GM12892 (cell line): ENCODE results near the gene NR3C2.

ENCODE experiments used
- DNase-seq: peaks from one replicate; pipeline ENCODE4 v3.0.0; 2011; ENCODE audit not compliant: insufficient read length
- FAIRE-seq: peaks from 2 replicates; lab custom pipeline; 2011; peaks lifted over from hg19 to GRCh38; lab: Jason Lieb, UNC
- POLR2A ChIP-seq: IDR thresholded peaks from 2 replicates; pipeline ENCODE4 v1.6.1; 2011; ENCODE audit warnings: low read depth, low read length, control low read depth
- POLR2AphosphoS5 ChIP-seq: IDR thresholded peaks from 2 replicates; pipeline ENCODE4 v1.6.1; 2011; ENCODE audit warnings: low read depth, low read length, control low read depth
- TAF1 ChIP-seq: IDR thresholded peaks from 2 replicates; pipeline ENCODE4 v1.6.1; 2011; ENCODE audit warnings: low read depth, mild to moderate bottlenecking, control low read depth, low read length, borderline replicate concordance

NR3C2 gene

GRCh38 chr4:148396986-148397673, 45.1 kb downstream of the NR3C2 start:
- DNase-seq: no peak
- FAIRE-seq: no peak
- no peak for TF ChIP-seq POLR2A
- no peak for TF ChIP-seq POLR2AphosphoS5
- no peak for TF ChIP-seq TAF1

- no peak for DNase-seq
- FAIRE-seq: no peak
- TF ChIP-seq POLR2A (no peak), POLR2AphosphoS5 (no peak), TAF1 (no peak)
Measured at GRCh38 chr4:148395771-148396170, 46.4 kb downstream of the NR3C2 start.

- no peak for FAIRE-seq
- DNase-seq: no peak
- TF ChIP-seq POLR2AphosphoS5 (no peak), TAF1 (no peak)
Measured at GRCh38 chr4:148391056-148391455, 51.2 kb downstream of the NR3C2 start.

- DNase-seq (no peak), FAIRE-seq (no peak)
- no peak for TF ChIP-seq POLR2AphosphoS5
- TF ChIP-seq POLR2A: no peak
- no peak for TF ChIP-seq TAF1
Measured at GRCh38 chr4:148390311-148390710, 51.9 kb downstream of the NR3C2 start.

- TF ChIP-seq POLR2AphosphoS5 (no peak), POLR2A (no peak), TAF1 (no peak)
Measured at GRCh38 chr4:148380291-148380690, 61.9 kb downstream of the NR3C2 start.

GRCh38 chr4:148376151-148376550, 66.1 kb downstream of the NR3C2 start:
- DNase-seq (no peak), FAIRE-seq (no peak)
- TF ChIP-seq POLR2AphosphoS5: no peak
- no peak for TF ChIP-seq POLR2A
- TF ChIP-seq TAF1: no peak

More at GRCh38 chr4:148380291-148380690, 61.9 kb downstream of the NR3C2 start:
- DNase-seq (no peak), FAIRE-seq (no peak)

- no peak for TF ChIP-seq POLR2A
- no peak for TF ChIP-seq POLR2AphosphoS5
- no peak for TF ChIP-seq TAF1
- no peak for FAIRE-seq
- DNase-seq: no peak
Measured at GRCh38 chr4:148375584-148375983, 66.6 kb downstream of the NR3C2 start.

GRCh38 chr4:148373093-148373492, 69.1 kb downstream of the NR3C2 start:
- DNase-seq (no peak), FAIRE-seq (no peak)
- TF ChIP-seq POLR2A: no peak
- no peak for TF ChIP-seq TAF1
- no peak for TF ChIP-seq POLR2AphosphoS5

GRCh38 chr4:148369919-148370318, 72.3 kb downstream of the NR3C2 start:
- no peak for DNase-seq
- TF ChIP-seq TAF1 (no peak), POLR2AphosphoS5 (no peak), POLR2A (no peak)
- FAIRE-seq: no peak

- FAIRE-seq (no peak), DNase-seq (no peak)
- no peak for TF ChIP-seq POLR2A
- TF ChIP-seq TAF1: no peak
- no peak for TF ChIP-seq POLR2AphosphoS5
Measured at GRCh38 chr4:148367756-148368155, 74.5 kb downstream of the NR3C2 start.

- DNase-seq: no peak
- FAIRE-seq: no peak
- TF ChIP-seq POLR2A (no peak), TAF1 (no peak), POLR2AphosphoS5 (no peak)
Measured at GRCh38 chr4:148366251-148366650, 76.0 kb downstream of the NR3C2 start.

- DNase-seq: no peak
Measured at GRCh38 chr4:148364525-148364924, 77.7 kb downstream of the NR3C2 start.

GRCh38 chr4:148359769-148360168, 82.4 kb downstream of the NR3C2 start:
- TF ChIP-seq TAF1 (no peak), POLR2A (no peak), POLR2AphosphoS5 (no peak)
- no peak for FAIRE-seq
- no peak for DNase-seq

More at GRCh38 chr4:148364525-148364924, 77.7 kb downstream of the NR3C2 start:
- TF ChIP-seq TAF1: no peak
- TF ChIP-seq POLR2A: no peak
- TF ChIP-seq POLR2AphosphoS5: no peak
- no peak for FAIRE-seq
